Stomach (tissue), 4 donors: Measurements from ENCODE around the gene MAP4K1.
"Not testable (repeated sequence)": the region's sequence is repeated elsewhere in the genome, so short reads cannot be mapped to it uniquely, and the experiment has no call there.

Experiments used
- CTCF ChIP-seq, 7 experiments: fragments of 450-650 bp in 4 of 7; fragments of 200-600 bp in 3 of 7; sonication (generic) in 3 of 7; IDR thresholded peaks; one replicate each; pipeline ENCODE4 v1.5.1; 2016 to 2019; ENCODE audit warnings: antibody characterized with exemption in 7 of 7, control low read depth in 2 of 7, mild to moderate bottlenecking in 1 of 7
- EP300 ChIP-seq: sonication (generic); formaldehyde crosslinking; IDR thresholded peaks from one replicate; pipeline ENCODE4 v1.6.1; 2017; ENCODE audit warnings: antibody characterized with exemption
- POLR2A ChIP-seq, 4 donors: fragments of 450-650 bp; IDR thresholded peaks; one replicate each; pipeline ENCODE4 v1.6.1; 2016; ENCODE audit warnings: antibody characterized with exemption in 4 of 4, control low read depth in 2 of 4, mild to moderate bottlenecking in 1 of 4, moderate library complexity in 1 of 4
- POLR2AphosphoS5 ChIP-seq, 3 donors: sonication (generic); formaldehyde crosslinking; IDR thresholded peaks; one replicate each; pipeline ENCODE4 v1.6.1; 2016; ENCODE audit warnings: antibody characterized with exemption in 3 of 3

- not testable (repeated sequence) for TF ChIP-seq CTCF (IDR thresholded peaks at IDR 0.05); POLR2AphosphoS5 (IDR thresholded peaks at IDR 0.05); POLR2A (IDR thresholded peaks at IDR 0.05); EP300
These were observed 14.2 kb upstream of the MAP4K1 start for GRCh38 chr19:38631811-38632475.
